Activated CD4-positive, alpha-beta memory T cell treated with anti-CD3 and anti-CD28 coated beads, Interleukin-2, amount 10 ng/mL, durations not matched to agents 7 days and 5 days (primary cell): ENCODE data around the gene RRBP1. TPM values are rescaled to one million over a fixed set of nuclear protein-coding genes. Genes with fewer than 3 reads are reported as not detected.

ENCODE experiments used
- CTCF ChIA-PET: fragments of 350-600 bp; sonication (Branson Sonifier 250); formaldehyde crosslinking; loops from one replicate; lab custom pipeline; 2021; ENCODE audit warnings: antibody characterized with exemption, inconsistent platforms; lab: Charles Lee
- POLR2A ChIA-PET: fragments of 350-600 bp; sonication (Branson Sonifier 250); formaldehyde crosslinking; loops from one replicate; lab custom pipeline; 2021; ENCODE audit warnings: antibody characterized with exemption; lab: Charles Lee
- DNase-seq: peaks from one replicate; pipeline ENCODE4 v3.0.0-alpha.2; 2020
- H3K27ac Mint-ChIP-seq: one replicate; pipeline ENCODE4 v1.8.0; 2021; ENCODE audit warnings: mild to moderate bottlenecking, mixed read lengths
- H3K27me3 Mint-ChIP-seq: one replicate; pipeline ENCODE4 v1.8.0; 2021; ENCODE audit warnings: mixed read lengths
- H3K36me3 Mint-ChIP-seq: one replicate; pipeline ENCODE4 v1.8.0; 2021; ENCODE audit warnings: low read depth, mixed read lengths
- H3K4me1 Mint-ChIP-seq: one replicate; pipeline ENCODE4 v1.8.0; 2021; ENCODE audit warnings: mixed read lengths
- H3K4me3 Mint-ChIP-seq: one replicate; pipeline ENCODE4 v1.8.0; 2021; ENCODE audit warnings: mild to moderate bottlenecking, mixed read lengths
- H3K9me3 Mint-ChIP-seq: one replicate; pipeline ENCODE4 v1.8.0; 2021; ENCODE audit warnings: mixed read lengths
- total RNA-seq, 2 experiments: library from RNA; stranded (reverse); gene quantifications; one replicate each; pipeline ENCODE4 v1.2.3, GENCODE V29; 2021

RRBP1 gene
- total RNA-seq, 2 experiments from 2014 or later = 82.3 to 85.7 TPM

DNA sequence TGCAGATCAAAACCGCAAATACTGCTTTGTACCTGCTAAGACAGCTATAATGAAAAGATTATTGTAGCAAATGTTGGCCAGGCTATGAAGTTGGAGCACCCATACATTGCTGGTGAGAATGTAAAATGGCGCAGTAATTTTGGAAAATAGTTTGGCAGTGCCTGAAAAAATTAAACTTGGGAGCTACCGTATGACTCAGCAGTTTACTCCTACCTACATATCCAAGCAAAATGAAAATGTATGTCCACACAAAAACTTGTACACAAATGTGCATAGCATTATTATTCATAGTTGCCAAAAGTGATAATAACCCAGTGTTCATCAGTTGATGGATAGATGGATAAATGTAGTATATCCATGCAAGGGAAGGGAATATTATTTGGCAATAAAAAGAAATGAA lies 98.9 kb downstream of the RRBP1 start:
- peaks cover 21% of the 10 kb centered on the region for H3K36me3 Mint-ChIP-seq
- no peaks in the 10 kb centered on the region for H3K9me3 Mint-ChIP-seq
- H3K27ac Mint-ChIP-seq = no peak overlapping the region
- H3K27me3 Mint-ChIP-seq = no peaks in the 10 kb centered on the region
- H3K4me3 Mint-ChIP-seq = no peak overlapping the region
- peaks cover 34% of the 10 kb centered on the region for H3K4me1 Mint-ChIP-seq
- no peak for DNase-seq
- CTCF ChIA-PET = interaction anchor here (1.2 to 1.6 kb wide), 2 partner anchors 8 to 13 kb away, joined by 3 to 4 read pairs; partner anchors contain the start of gene DSTN
- POLR2A ChIA-PET = interaction anchor here (0.7 kb wide), 1 partner anchor 13 kb away, joined by 4 read pairs; the partner anchor contains the start of gene DSTN

DNA sequence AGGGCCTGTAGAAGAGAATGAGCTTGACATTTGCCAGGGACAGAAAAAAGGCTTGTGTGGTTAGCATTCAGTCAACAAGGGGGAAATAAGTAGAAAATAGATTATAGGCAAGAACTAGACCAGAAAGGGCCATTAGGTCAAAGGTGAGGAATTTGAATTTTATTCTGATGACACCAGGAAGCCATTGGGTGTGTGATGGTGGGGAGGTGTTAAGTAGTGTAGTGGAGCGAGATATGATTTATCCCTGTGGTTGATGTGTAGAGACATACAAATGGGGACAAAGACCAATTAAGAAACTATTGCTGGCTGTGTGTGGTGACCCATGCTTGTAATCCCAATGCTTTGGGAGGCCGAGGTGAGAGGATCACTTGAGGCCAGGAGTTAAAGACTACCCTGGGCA lies 101.1 kb downstream of the RRBP1 start:
- H3K4me1 Mint-ChIP-seq = peaks cover 27% of the 10 kb centered on the region
- ChIA-PET CTCF (interaction anchor here (1.1 to 1.2 kb wide), 2 partner anchors 10 to 25 kb away, joined by 3 to 5 read pairs; partner anchors contain the start of gene DSTN), POLR2A (interaction anchor here (0.9 to 2.8 kb wide), 3 partner anchors 11 to 29 kb away, joined by 3 to 10 read pairs (median 4); partner anchors contain the start of gene DSTN)
- peaks cover 26% of the 10 kb centered on the region for H3K36me3 Mint-ChIP-seq
- no peak for DNase-seq
- no peaks in the 10 kb centered on the region for H3K27me3 Mint-ChIP-seq
- no peaks in the 10 kb centered on the region for H3K9me3 Mint-ChIP-seq
- H3K4me3 Mint-ChIP-seq = no peak overlapping the region
- H3K27ac Mint-ChIP-seq = no peak overlapping the region

DNA sequence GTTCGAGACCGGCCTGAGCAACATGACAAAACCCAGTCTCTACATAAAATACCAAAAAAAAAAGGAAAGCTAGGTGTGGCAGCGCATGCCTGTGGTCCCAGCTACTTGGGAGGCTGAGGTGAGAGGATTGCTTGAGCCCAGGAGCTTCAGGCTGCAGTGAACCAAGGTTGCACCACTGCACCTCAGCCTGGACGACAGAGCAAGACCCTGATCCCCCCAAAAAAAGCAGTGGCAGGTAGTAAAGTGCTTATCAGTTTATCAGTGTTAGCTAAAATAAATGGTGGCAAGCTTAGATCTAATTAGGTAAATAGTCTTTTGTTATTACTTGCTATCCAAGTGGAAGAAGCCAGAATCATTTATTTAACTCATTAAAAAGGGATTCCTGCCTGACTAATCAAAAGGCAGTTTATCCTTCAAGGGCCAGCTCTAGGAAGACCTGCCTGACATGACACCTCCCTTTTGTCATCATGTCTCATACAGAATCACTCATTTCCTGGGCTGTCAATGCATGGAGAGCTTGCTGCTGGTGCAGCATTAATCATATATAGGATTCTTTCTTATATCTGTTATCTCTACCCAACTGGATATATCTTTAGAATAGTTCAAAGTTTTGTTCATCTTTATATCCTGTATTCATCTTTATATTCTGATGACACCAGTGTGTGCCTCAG lies 102.5 kb downstream of the RRBP1 start:
- no peak for DNase-seq
- peaks cover 23% of the 10 kb centered on the region for H3K36me3 Mint-ChIP-seq
- H3K9me3 Mint-ChIP-seq = no peaks in the 10 kb centered on the region
- ChIA-PET CTCF (interaction anchor here (1.3 to 1.8 kb wide), 3 partner anchors 9 to 43 kb away, joined by 4 to 7 read pairs (median 4); no protein-coding TSS in a partner anchor), POLR2A (interaction anchor here (1.0 to 2.8 kb wide), 2 partner anchors 9 to 31 kb away, joined by 3 to 10 read pairs; partner anchors contain the start of gene DSTN)
- H3K4me1 Mint-ChIP-seq = peaks cover 26% of the 10 kb centered on the region
- no peaks in the 10 kb centered on the region for H3K27me3 Mint-ChIP-seq
- H3K27ac Mint-ChIP-seq = no peak overlapping the region
- H3K4me3 Mint-ChIP-seq = no peak overlapping the region

DNA sequence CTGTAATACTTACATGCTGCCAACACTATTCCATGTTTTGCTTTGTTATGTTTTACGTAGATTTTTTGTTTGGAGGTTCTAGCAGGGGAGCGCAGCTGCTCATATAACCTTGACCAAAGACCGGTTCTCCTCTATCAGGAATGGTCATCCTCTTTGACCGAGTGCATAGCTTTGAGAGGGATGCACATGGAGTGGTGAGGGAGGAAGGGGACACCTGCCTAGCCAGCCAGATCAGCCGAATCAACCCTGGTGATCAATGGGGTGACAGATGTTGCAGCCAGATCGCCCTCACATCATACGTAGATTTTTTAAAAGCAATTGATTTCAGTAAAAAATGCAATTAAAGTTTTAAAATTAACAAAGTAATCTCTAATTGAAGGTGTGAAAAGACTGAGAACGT lies 105.8 kb downstream of the RRBP1 start:
- no peak for DNase-seq
- Mint-ChIP-seq H3K27me3 (no peaks in the 10 kb centered on the region), H3K27ac (no peak overlapping the region), H3K36me3 (peaks cover 24% of the 10 kb centered on the region), H3K4me1 (peaks cover 43% of the 10 kb centered on the region), H3K9me3 (no peaks in the 10 kb centered on the region), H3K4me3 (no peak overlapping the region)
- ChIA-PET CTCF (no interaction called here), POLR2A (no interaction called here)

DNA sequence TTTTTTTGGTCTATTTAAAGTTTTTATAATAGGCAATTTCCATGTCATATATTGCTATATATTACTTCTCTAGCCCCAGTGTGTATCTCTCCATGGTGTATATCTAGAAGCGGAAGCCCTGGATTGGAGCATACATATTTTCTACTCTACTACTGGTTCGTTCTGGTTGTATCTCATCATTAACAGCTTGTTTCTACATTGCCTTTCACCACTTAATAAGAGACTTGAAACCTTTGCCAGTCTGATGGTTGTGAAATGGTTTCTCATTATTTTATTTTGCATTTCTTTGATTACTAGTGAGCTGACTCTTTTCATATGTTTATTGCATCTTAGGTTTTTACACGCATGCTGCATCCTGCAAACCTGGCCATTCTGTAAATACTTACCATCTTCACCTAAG lies 108.6 kb downstream of the RRBP1 start:
- Mint-ChIP-seq H3K27me3 (peaks cover 1% of the 10 kb centered on the region), H3K4me3 (no peak overlapping the region), H3K4me1 (peaks cover 32% of the 10 kb centered on the region), H3K27ac (no peak overlapping the region), H3K36me3 (peaks cover 14% of the 10 kb centered on the region), H3K9me3 (no peaks in the 10 kb centered on the region)
- ChIA-PET POLR2A (interaction anchor here (2.1 kb wide), 1 partner anchor 13 kb away, joined by 6 read pairs; no protein-coding TSS in a partner anchor), CTCF (interaction anchor here (0.9 to 1.6 kb wide), 4 partner anchors 42 to 109 kb away, joined by 3 to 6 read pairs (median 3); partner anchors contain the start of genes BFSP1 and RRBP1)
- DNase-seq = no peak

DNA sequence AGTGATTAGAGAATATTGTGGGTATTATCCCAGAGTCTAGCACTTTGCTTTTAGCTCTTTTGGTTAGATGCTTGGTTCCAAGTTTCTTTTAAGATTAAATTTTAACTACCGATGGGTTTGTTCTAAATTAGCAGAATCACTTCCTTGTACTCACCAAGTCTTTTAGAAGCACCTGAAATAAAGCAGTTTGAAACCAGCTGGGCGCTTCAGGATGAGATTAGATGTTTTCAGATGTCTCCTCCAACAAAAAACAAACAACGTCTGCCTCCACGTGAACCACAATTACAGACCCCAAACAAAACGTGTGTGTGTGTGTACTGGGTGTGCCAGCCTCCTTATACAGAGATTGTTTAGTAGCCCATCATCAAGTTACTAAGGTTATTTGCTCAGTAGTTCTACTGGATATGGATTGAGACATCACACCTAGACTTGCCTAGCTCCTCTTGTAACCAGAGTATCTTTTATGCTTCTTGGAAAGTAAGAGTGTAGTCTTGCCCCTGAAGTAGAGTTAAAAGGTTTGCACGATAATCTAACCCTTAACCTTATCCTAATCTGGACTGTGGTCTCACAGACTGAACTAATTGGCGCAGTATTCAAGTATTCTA lies 109.9 kb downstream of the RRBP1 start:
- POLR2A ChIA-PET = interaction anchor here (1.2 to 3.5 kb wide), 6 partner anchors 14 to 109 kb away, joined by 3 to 47 read pairs (median 9); partner anchors contain the start of gene RRBP1
- Mint-ChIP-seq H3K27me3 (peaks cover 9% of the 10 kb centered on the region), H3K4me3 (peak overlapping the region; percentile 1), H3K9me3 (no peaks in the 10 kb centered on the region), H3K27ac (no peak overlapping the region), H3K36me3 (peaks cover 14% of the 10 kb centered on the region), H3K4me1 (peaks cover 33% of the 10 kb centered on the region)
- CTCF ChIA-PET = interaction anchor here (1.2 to 3.5 kb wide), 9 partner anchors 13 to 111 kb away, joined by 3 to 28 read pairs (median 16); partner anchors contain the start of genes BFSP1 and RRBP1
- DNase-seq = no peak

DNA sequence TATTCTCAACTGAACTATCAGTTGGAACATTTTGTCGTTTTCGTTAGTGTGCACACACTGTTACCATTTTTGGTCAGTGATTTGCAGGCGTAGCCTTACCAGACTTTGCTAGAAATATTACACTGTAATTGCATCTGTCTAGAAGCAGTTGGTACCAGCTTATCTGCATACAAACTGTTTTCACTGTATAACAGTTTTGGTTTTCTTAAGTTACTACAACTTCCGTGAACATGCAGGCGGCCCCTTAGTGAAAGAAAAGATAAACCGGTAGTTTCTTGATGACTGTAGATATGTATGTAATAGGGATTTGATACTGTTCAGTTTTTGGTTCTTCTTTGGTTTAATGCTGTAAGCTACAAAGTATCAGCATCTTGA lies 110.9 kb downstream of the RRBP1 start:
- CTCF ChIA-PET = interaction anchor here (0.9 to 3.5 kb wide), 16 partner anchors 8 to 327 kb away, joined by 3 to 28 read pairs (median 6); partner anchors contain the start of genes BFSP1 and RRBP1
- DNase-seq = no peak
- peaks cover 8% of the 10 kb centered on the region for H3K36me3 Mint-ChIP-seq
- H3K4me1 Mint-ChIP-seq = peaks cover 33% of the 10 kb centered on the region
- peaks cover 9% of the 10 kb centered on the region for H3K27me3 Mint-ChIP-seq
- H3K4me3 Mint-ChIP-seq = peak overlapping the region; percentile 85
- POLR2A ChIA-PET = interaction anchor here (0.7 to 3.5 kb wide), 16 partner anchors 9 to 398 kb away, joined by 3 to 47 read pairs (median 8); partner anchors contain the start of genes BFSP1, MGME1, RRBP1 and SNX5
- H3K27ac Mint-ChIP-seq = peak overlapping the region; percentile 83
- no peaks in the 10 kb centered on the region for H3K9me3 Mint-ChIP-seq

DNA sequence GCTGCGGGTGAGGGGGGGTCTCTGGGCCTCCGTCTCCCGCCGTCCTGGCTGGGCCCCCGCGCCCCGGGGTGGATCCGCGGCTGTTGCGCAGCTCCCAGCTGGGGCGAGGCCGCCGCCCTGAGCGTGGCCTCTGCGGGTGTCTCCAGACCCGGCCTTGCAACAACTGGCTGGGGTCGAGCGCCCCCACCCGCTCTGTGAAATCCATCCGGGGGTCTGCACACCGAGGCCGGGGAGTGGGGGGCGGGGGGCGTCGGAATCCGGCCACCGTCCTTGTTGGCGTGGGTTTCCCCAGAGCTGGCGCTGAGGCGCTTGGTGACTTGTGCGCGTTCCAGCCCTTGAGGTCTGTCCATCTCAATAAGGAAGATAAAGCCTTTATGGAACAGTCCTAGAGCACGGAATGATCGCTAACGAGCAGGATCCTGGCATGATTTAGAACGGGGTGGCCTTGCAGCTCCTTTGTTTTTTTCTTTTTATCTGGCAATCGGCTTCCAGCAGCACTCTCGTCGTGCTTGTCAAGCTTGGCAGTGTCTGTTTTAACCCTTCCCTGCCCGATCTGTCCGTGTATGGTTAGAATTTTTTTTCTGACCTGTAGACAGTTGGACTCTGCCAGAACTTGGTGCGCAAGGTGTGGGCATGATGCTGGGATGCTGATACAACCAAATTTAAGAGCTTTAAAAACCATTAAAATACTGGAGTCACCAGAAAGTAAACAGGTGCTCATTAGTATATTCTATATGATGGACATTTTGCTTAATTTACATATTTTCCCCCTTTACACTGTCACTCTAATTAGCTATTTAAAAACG lies 111.5 kb downstream of the RRBP1 start:
- peak; percentile 24 for DNase-seq
- peak overlapping the region; percentile 83 for H3K27ac Mint-ChIP-seq
- H3K9me3 Mint-ChIP-seq = no peaks in the 10 kb centered on the region
- H3K4me1 Mint-ChIP-seq = peaks cover 33% of the 10 kb centered on the region
- peaks cover 9% of the 10 kb centered on the region for H3K27me3 Mint-ChIP-seq
- H3K36me3 Mint-ChIP-seq = peaks cover 4% of the 10 kb centered on the region
- peak overlapping the region; percentile 85 for H3K4me3 Mint-ChIP-seq
- ChIA-PET CTCF (interaction anchor here (0.8 to 3.5 kb wide), 21 partner anchors 9 to 368 kb away, joined by 3 to 28 read pairs (median 5); partner anchors contain the start of genes BFSP1 and RRBP1), POLR2A (interaction anchor here (0.7 to 3.5 kb wide), 25 partner anchors 10 to 417 kb away, joined by 3 to 47 read pairs (median 5); partner anchors contain the start of genes BFSP1, MGME1, RRBP1 and SNX5)

DNA sequence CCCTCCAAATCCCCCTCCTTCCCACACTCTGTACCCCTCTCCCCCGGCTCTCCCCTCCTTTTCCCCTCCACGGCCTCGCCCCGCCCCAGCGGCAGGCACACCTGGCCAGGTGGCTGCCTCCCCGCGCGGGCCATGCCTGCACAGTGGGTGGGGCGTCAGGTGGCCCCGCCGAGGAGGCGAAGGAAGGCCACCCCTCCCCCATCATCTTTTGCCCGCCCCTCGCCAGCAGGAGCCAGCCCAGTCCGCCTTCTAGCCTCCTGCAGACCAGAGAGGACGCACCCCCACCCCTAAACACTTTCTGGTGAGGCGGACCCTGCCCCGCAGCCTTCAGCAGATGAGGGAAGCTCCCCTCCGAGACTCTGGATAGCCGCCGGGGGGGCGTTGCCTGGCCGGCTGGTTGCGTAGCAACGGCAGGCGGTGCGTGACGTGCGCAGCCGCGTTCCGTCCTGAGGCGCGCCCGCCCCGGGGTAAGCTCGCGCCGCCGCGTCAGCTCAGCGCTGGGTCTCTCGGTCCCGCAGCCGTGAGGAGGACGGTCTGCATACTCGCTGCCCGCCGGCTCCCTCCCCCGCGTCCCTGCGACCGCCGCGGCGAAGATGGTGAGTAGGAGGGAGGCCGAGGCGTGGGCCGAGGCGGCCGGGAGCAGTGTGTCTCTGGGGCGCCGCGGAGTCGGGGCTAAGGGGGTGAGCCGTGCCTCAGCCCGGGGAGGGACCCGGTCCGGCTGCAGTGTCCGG lies 112.3 kb downstream of the RRBP1 start, which contains the start of gene DSTN:
TSS of gene DSTN (plus strand) at position 460 of the 731 bp plus-strand sequence. CDS start at position 594, 134 bp downstream.
- Mint-ChIP-seq H3K9me3 (no peaks in the 10 kb centered on the region), H3K36me3 (peaks cover 4% of the 10 kb centered on the region), H3K4me3 (peak within 1 kb of the TSS; percentile 85), H3K4me1 (peaks cover 33% of the 10 kb centered on the region), H3K27me3 (peaks cover 16% of the 10 kb centered on the region), H3K27ac (peak within 1 kb of the TSS; percentile 83)
- DNase-seq = peak; percentile 90
- CTCF ChIA-PET = interaction anchor here (0.7 to 3.5 kb wide), 15 partner anchors 10 to 369 kb away, joined by 3 to 28 read pairs (median 5); partner anchors contain the start of genes BFSP1 and RRBP1
- POLR2A ChIA-PET = interaction anchor here (0.9 to 3.5 kb wide), 20 partner anchors 9 to 417 kb away, joined by 3 to 47 read pairs (median 6); partner anchors contain the start of genes BFSP1, MGME1, RRBP1 and SNX5

DNA sequence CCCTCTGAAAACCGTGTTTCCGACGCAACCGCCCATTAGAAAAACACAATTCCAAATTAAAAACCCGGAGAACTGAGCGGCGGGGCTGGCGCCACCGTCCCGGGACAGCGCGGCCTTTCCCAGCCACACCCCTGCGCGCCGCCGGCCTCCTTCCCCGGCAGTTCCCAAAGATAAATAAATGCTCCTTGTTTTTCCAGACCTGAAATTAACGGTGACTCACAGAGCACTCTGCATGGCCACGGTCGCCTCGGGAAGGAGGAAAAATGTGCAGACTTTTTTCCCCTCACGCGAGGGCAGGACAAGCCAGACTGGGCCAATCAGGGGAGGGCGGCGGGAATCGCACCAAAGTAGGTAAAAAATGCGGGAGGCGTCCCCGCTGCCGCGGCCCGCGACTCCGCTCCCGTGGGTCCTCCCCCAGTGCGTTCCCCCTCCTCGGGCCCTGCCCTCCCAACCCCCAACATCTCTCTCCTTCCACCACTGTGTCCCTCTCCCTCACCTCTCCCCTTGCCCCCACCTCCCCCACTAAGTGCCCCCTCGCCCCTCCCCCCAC lies 113.0 kb downstream of the RRBP1 start:
- ChIA-PET POLR2A (interaction anchor here (1.0 to 3.5 kb wide), 9 partner anchors 12 to 400 kb away, joined by 3 to 47 read pairs (median 4); partner anchors contain the start of genes BFSP1, MGME1, RRBP1 and SNX5), CTCF (interaction anchor here (0.7 to 3.5 kb wide), 4 partner anchors 38 to 65 kb away, joined by 3 to 24 read pairs (median 10); partner anchors contain the start of gene BFSP1)
- H3K9me3 Mint-ChIP-seq = no peaks in the 10 kb centered on the region
- H3K27ac Mint-ChIP-seq = no peak overlapping the region
- DNase-seq = no peak
- peak overlapping the region; percentile 43 for H3K4me3 Mint-ChIP-seq
- H3K36me3 Mint-ChIP-seq = peaks cover under 1% of the 10 kb centered on the region
- H3K27me3 Mint-ChIP-seq = peaks cover 16% of the 10 kb centered on the region
- peaks cover 30% of the 10 kb centered on the region for H3K4me1 Mint-ChIP-seq
